GM19328 (cell line): ENCODE data around the gene HSFY2.
"Not testable (repeated sequence)": the region's sequence is repeated elsewhere in the genome, so short reads cannot be mapped to it uniquely, and the experiment has no call there.

Experiments
- ATAC-seq: cut with Tn5 transposase; IDR thresholded peaks from one replicate; pipeline ENCODE4 v1.9.1; 2021; ENCODE audit warnings: mild to moderate bottlenecking, moderate library complexity; ENCODE audit not compliant: unreplicated experiment

Gene HSFY2, protein sequence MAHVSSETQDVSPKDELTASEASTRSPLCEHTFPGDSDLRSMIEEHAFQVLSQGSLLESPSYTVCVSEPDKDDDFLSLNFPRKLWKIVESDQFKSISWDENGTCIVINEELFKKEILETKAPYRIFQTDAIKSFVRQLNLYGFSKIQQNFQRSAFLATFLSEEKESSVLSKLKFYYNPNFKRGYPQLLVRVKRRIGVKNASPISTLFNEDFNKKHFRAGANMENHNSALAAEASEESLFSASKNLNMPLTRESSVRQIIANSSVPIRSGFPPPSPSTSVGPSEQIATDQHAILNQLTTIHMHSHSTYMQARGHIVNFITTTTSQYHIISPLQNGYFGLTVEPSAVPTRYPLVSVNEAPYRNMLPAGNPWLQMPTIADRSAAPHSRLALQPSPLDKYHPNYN

DNA sequence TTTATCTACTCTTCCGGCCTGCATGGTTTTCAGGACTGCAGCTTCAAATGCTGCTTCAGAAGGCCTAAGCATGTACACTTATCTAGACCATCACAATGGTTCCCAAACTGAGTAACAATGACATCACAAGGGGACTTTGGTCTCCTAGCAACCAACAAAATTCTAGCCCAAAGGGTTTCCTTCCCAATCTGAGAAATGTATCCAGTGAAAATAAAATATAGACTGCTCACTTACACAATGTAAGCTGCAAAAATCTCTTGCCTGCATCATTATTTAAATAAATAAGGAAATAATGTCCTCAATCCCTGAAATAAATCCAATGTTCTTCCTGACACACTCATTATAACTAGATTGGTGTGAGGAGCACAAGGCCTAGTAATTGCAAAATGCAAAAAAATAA lies at the start of gene HSFY2:
Gene HSFY2, minus strand, starts transcription at position 101 of the 400 bp plus-strand sequence. CDS start 117 bp downstream, outside the sequence.
- not testable (repeated sequence) for ATAC-seq

DNA sequence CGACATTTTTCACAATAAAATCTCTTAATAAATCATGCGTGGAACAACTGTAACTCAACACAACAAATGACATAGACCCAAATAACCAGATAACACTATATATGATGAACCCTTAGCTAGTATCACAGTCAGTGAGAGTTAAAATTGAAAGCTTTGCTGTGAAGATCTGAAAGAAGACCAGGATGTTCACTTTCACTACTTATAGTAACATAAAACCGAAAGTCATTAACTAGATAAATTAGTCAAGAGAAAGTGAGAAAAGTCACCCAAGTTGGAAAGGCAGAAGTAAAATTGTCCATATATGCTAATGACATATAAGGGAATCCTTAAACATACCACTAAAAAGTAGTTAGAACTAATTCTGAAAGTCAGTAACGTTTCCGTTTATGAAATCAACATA lies 42.2 kb upstream of the HSFY2 start:
- not testable (repeated sequence) for ATAC-seq

DNA sequence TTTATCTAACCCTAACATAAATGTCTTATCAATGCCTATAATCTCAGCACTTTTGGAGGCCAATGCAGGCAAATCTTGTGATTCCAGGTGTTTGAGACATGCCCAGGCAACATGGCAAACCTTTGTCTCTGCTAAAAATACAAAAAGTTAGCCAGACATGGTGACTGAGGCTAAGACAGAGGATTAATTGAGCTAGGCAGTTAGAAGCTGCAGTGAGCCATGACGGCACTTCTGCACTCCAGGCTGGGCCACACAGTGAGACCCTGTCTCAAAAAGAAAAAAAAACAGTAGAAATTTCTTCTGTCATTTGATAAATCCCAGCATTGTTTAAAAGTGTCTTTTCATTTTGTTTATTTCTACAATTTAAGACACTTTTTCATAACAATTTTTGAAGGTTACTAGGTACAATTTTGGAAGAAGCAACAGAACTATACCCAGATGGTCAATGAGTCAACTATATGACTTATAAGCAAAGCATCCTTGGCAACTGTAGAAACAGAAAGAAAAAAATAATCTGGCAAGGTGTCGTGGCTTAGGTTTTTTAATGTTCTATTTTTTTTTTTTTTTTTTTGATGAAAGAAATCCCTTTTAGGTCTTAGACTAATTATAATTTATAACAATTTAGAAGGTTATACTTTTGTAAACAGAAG lies 15.3 kb upstream of the HSFY2 start:
- not testable (repeated sequence) for ATAC-seq

DNA sequence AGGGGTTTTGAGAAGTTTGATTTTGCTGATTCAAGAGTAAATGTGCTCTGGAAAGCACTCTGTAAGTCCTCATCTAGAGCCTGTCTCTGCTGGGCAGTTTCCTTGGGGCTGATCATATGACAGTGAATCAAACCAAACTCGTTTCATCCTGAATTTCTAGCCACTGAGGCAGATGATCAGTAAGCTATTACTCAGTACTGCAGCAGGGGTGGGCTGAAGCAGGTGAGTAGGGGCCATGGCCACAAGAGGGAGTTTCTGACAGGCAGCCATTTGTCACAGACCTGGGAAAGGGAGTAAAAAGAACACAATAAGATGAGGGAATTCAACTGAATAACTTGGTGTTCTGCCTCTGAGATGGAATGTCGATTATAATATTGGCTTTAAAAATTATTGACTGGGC lies 19.5 kb downstream of the HSFY2 start:
- not testable (repeated sequence) for ATAC-seq

DNA sequence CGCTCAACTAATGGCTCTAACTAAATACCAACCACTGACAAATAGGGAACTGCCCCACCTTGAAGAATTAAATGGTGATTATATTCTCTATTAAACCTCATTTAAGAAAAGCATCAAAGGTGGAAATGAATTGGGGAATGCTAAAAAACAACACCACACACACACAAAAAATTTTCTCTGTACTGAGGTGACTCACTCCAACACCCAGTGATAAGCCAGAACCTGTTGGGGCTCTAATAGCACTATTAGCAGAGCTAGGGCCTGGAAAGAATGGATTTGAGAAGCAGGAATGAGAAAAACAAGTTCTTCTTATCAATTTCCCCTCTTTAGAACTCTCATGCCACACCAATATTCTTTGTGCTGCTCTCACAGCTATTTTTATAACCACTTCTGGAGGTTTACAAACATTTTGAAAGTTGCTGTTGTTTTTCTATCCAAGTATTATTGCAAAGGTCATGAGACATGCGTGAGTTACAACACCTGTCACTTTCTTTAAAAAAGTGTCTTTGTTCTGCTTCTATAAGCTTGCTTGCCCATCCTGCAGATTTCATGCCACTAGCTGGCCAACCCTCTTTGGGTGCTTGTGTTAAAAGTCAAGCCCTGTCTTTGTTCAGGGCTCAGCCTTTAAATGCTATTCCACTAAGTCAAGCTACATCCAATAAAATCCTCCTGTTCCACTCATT lies 20.3 kb downstream of the HSFY2 start:
- not testable (repeated sequence) for ATAC-seq

DNA sequence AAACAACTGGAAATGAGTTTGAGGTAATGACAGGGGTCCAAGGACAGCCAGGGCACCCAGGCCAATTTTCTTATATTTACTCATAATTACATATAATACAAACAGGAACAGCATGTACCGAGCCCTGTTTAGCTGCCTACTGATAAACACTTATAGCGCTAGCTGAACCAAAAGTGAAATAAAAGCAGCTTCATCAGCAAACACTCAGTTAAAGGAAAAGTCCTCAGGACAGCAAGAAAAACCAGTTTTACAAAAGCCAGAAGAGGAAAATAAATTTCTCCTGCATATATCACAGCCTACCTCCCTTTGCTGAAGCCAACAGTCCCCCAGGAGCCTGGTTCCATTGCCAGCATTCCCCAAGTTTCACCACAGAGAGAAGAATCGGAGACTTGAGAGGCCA lies 49.8 kb downstream of the HSFY2 start:
- ATAC-seq: not testable (repeated sequence)
